DND-41 (cell line): ENCODE results near the gene SIRPB2.

Source experiments
- ATAC-seq: fragments of 200-7000 bp; cut with Tn5 transposase; 3 replicates; pipeline ENCODE4 v1.9.1; 2021; ENCODE audit warnings: low read depth; ENCODE audit not compliant: insufficient read depth
- DNase-seq: peaks from one replicate; pipeline ENCODE4 v3.0.0-alpha.2; 2020
- H2AFZ ChIP-seq: 2 replicates; pipeline ENCODE4 v1.6.0; 2012; ENCODE audit warnings: low read depth, low read length
- H3K27ac ChIP-seq: 2 replicates; pipeline ENCODE4 v1.5.1; 2012; ENCODE audit warnings: low read length, inconsistent platforms
- H3K27me3 ChIP-seq: fragments of 200-600 bp; sonication (generic); 2 replicates; pipeline ENCODE4 v1.6.0; 2012; ENCODE audit warnings: low read length, mild to moderate bottlenecking, inconsistent platforms; ENCODE audit not compliant: insufficient read depth, poor library complexity
- H3K36me3 ChIP-seq: 2 replicates; pipeline ENCODE4 v1.5.1; 2012; ENCODE audit warnings: low read length, inconsistent platforms; ENCODE audit not compliant: insufficient read depth
- H3K4me1 ChIP-seq: 2 replicates; pipeline ENCODE4 v1.5.1; 2012; ENCODE audit warnings: mild to moderate bottlenecking, low read length; ENCODE audit not compliant: insufficient read depth
- H3K4me2 ChIP-seq: 2 replicates; pipeline ENCODE4 v1.6.0; 2012; ENCODE audit warnings: mild to moderate bottlenecking, moderate library complexity, low read length, inconsistent platforms; ENCODE audit not compliant: insufficient read depth
- H3K4me3 ChIP-seq, 2 experiments: fragments of 200-600 bp in 1 of 2; shearing (Covaris generic) in 1 of 2; 2 replicates each; pipeline ENCODE4 v1.5.1; 2012 to 2016; ENCODE audit warnings: inconsistent platforms in 2 of 2, low read length in 2 of 2, mild to moderate bottlenecking in 2 of 2, low read depth in 1 of 2, moderate library complexity in 1 of 2
- H3K79me2 ChIP-seq: 2 replicates; pipeline ENCODE4 v1.6.0; 2012; ENCODE audit warnings: low read length, inconsistent platforms; ENCODE audit not compliant: insufficient read depth
- H3K9ac ChIP-seq: 2 replicates; pipeline ENCODE4 v1.6.0; 2012; ENCODE audit warnings: low read depth, mild to moderate bottlenecking, inconsistent platforms, low read length, moderate library complexity
- H3K9me3 ChIP-seq: 2 replicates; pipeline ENCODE4 v1.5.1; 2012; ENCODE audit warnings: low read length, moderate library complexity, mild to moderate bottlenecking, inconsistent platforms; ENCODE audit not compliant: insufficient read depth, severe bottlenecking
- H4K20me1 ChIP-seq: 2 replicates; pipeline ENCODE4 v1.6.0; 2012; ENCODE audit warnings: low read length; ENCODE audit not compliant: insufficient read depth
- EZH2 ChIP-seq: IDR thresholded peaks from 3 replicates; pipeline ENCODE4 v1.6.1; 2012; ENCODE audit warnings: borderline replicate concordance, low read depth, mild to moderate bottlenecking, moderate library complexity, low read length, inconsistent platforms; ENCODE audit not compliant: severe bottlenecking
- TF ChIP-seq, protein P1 (sequence below): IDR thresholded peaks from 2 replicates; pipeline ENCODE4 v1.5.1; 2012; ENCODE audit warnings: borderline replicate concordance, low read length, moderate library complexity, mild to moderate bottlenecking; ENCODE audit not compliant: poor library complexity, severe bottlenecking; ENCODE audit errors: extremely low read depth

The SIRPB2 gene

DNA sequence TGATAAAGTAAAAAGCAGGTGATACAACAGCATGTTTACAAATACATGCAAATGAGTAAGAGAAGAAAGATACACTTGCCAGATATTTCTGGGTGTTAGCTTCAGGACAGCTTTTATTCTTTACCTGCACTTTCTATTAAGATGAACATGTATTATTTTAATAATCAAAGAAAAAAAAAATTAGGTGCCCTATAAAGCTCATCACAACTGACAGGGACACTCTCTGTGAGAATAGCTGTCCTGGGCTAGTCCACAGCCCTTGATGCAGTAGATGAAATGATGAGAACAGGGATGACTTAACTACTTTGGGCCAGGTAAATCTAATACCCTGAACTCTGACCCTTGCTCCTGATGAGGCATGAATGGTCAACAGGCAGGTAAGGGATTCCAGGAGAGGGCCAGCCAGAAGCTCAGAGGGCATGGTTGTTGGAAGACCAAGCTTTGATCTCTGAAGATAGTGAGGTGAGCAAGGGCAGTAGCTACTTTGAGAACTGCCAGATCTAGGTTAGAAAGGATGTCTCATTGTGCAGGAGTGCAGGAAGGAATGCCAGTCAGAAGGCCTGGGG lies 40.2 kb downstream of the SIRPB2 start:
- no peak overlapping the region for H3K27ac ChIP-seq
- H3K36me3 ChIP-seq: peaks cover 97% of the 10 kb centered on the region

DNA sequence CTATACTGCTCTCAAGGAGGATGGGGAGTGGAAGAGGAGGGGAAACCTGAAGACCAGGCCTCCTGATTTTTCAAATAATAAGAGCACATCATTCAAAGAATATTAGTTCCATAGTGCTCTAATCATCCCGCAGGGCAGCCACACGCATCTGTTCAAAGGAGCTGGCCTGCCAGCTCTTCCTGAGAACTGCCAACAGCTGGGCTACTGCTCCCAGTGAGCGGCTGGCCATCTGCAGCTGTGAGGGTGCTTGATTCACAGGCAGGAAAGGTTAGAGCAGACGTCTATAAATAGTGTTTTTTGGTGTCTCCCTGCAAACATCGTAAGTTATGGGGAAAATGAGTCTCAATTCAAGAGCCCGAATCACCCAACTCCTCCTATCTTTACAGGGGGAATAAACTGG lies 41.9 kb downstream of the SIRPB2 start:
- H3K4me1 ChIP-seq: no peaks in the 10 kb centered on the region

More for the DNA sequence above, 40.2 kb downstream of the SIRPB2 start:
- Histone ChIP-seq H3K9ac (no peak overlapping the region), H2AFZ (no peak overlapping the region), H3K79me2 (no peaks in the 10 kb centered on the region), H3K4me1 (no peaks in the 10 kb centered on the region), H3K9me3 (peaks cover 13% of the 10 kb centered on the region), H3K27me3 (no peaks in the 10 kb centered on the region), H3K4me3 (no peak overlapping the region), H4K20me1 (no peaks in the 10 kb centered on the region; the same call in 1 of the 2 replicates), H3K4me2 (no peak overlapping the region)
- no peak for TF ChIP-seq EZH2
- TF ChIP-seq, protein P1, sequence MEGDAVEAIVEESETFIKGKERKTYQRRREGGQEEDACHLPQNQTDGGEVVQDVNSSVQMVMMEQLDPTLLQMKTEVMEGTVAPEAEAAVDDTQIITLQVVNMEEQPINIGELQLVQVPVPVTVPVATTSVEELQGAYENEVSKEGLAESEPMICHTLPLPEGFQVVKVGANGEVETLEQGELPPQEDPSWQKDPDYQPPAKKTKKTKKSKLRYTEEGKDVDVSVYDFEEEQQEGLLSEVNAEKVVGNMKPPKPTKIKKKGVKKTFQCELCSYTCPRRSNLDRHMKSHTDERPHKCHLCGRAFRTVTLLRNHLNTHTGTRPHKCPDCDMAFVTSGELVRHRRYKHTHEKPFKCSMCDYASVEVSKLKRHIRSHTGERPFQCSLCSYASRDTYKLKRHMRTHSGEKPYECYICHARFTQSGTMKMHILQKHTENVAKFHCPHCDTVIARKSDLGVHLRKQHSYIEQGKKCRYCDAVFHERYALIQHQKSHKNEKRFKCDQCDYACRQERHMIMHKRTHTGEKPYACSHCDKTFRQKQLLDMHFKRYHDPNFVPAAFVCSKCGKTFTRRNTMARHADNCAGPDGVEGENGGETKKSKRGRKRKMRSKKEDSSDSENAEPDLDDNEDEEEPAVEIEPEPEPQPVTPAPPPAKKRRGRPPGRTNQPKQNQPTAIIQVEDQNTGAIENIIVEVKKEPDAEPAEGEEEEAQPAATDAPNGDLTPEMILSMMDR: no peak
- DNase-seq: no peak
- no peak for ATAC-seq

DNA sequence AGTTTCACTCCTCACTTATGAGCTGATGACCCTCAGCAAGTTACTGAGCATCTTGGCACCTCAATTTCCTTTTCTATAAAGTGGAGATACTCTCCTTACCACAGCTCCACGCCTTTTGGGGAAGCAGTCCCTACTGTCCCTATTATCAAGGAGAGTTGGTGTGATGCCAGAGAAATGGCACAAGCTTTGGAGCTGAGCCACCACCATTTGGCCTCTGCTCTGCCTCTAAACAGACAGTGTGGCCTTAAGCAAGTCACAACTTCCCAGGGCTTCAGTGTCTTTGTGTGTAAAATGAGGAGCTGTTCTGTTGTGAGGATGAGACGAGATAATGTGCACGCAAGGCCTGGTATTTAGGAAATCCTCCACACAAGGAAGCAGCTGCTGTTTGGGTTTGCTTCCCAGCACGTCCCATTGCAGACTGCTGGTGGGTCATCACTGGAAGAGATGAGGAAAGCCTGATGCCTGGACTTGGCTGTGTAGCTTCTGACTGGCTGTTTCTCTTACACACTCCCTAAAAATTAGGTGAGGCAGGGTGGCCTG lies 43.1 kb downstream of the SIRPB2 start:
- Histone ChIP-seq H4K20me1 (no peaks in the 10 kb centered on the region), H3K27me3 (no peaks in the 10 kb centered on the region), H3K4me1 (no peaks in the 10 kb centered on the region), H3K27ac (no peak overlapping the region), H3K36me3 (peaks cover 96% of the 10 kb centered on the region), H3K9me3 (peaks cover 13% of the 10 kb centered on the region), H3K79me2 (no peaks in the 10 kb centered on the region), H3K4me3 (no peak overlapping the region), H3K9ac (no peak overlapping the region), H2AFZ (no peak overlapping the region), H3K4me2 (no peak overlapping the region)
- no peak for DNase-seq
- ATAC-seq: no peak
- TF ChIP-seq, protein P1: no peak
- no peak for TF ChIP-seq EZH2

More for the DNA sequence above, 41.9 kb downstream of the SIRPB2 start:
- Histone ChIP-seq H2AFZ (no peak overlapping the region), H3K36me3 (peaks cover 97% of the 10 kb centered on the region), H3K27me3 (no peaks in the 10 kb centered on the region), H3K79me2 (no peaks in the 10 kb centered on the region), H3K4me3 (no peak overlapping the region), H4K20me1 (no peaks in the 10 kb centered on the region), H3K9me3 (peaks cover 13% of the 10 kb centered on the region), H3K9ac (no peak overlapping the region), H3K4me2 (no peak overlapping the region), H3K27ac (no peak overlapping the region)
- TF ChIP-seq EZH2: no peak
- TF ChIP-seq, protein P1: no peak
- no peak for DNase-seq
- no peak for ATAC-seq
